ENCODE results near the gene GBA2.

The GBA2 gene

DNA sequence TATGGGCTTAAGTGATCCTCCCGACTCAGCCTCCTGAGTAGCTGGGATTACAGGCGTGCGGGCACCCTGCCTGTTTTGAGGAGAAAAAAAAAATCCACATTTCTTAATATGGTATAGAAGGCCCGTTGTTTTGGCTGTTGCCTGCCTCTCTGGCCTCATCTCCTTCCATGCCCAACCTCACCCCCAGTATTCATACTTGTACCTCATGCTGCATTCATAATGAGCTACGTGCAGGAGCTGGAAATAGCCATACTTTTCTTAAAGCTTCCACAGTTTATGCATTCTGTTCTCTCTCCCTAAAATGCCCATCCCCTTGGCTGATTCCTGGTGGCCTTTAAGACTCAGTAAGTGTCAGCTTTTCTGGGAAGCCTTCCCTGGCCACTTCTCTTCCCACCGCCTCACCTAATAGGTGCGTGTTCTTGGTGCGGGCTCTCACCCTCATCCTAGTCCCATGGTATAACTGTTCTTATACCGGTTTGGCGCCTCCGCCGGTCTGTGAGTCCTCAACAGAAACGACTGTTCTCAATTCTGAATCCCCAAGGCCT lies 57.2 kb downstream of the GBA2 start:
- ATAC-seq (ENCODE audit: low read depth) (no peak), DNase-seq (ENCODE audit: low spot score in 2 of 2) (no peak)
- Mint-ChIP-seq H3K27ac (peak overlapping the region; percentile 79), H3K36me3 (no peaks in the 10 kb centered on the region), H3K4me1 (peaks cover 13% of the 10 kb centered on the region), H3K9me3 (no peaks in the 10 kb centered on the region), H3K4me3 (peak overlapping the region; percentile 95), H3K27me3 (no peaks in the 10 kb centered on the region)

DNA sequence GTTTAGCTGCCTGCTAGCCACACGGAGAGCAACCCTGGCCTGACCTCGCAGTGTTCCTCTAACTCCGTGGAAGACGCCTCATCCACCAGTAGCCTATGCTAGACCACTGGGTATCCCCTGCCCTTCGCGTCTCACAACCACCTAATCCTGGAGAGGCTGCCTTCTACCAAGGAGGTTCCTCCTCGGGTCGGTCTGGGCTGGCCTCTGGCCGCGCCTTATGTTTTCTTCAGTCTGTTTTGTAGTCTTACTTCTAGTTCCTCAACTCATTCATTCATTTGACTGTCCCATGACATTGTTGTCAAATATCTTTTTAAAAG lies 57.7 kb downstream of the GBA2 start:
- peak; percentile 43 for ATAC-seq (ENCODE audit: low read depth)

DNA sequence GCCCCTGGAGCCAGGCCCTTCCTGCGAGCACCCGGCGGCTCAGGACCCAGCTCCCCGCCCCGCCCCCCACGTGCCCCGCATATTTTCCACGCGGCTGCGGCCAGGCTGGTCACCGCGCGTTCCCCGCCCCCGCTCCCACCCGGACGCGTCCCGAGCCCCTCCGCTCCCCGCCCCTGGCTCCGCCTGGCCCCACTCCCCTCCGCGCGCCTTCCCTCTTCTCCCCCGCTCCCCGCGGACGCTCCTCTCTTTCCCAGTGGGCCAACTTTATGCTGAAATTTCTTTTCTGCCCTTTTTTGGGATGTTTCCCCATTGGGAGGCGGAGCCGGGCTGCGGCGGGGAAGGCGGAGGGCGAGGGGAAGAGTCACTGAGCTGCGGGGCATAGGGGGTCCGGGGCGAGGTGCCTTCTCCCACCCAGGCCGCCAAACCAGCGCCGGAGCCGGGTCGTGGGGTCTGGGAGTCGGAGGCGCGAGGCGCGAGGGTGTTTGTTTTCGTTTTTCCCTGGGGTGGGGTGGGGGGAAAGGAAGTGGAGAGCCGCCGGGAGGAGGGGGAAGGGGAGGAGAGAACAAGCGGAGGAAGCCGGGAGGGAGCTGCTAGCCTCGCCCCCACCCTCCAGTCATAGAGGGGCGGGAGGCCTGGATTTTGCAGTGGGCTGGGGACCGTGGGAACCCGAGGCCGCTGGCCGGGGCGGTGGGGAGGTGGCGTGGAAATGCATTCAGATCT lies 58.3 kb downstream of the GBA2 start:
- H3K4me1 Mint-ChIP-seq = peaks cover 7% of the 10 kb centered on the region
- H3K9me3 Mint-ChIP-seq = no peaks in the 10 kb centered on the region
- H3K27ac Mint-ChIP-seq = peak overlapping the region; percentile 79
- no peaks in the 10 kb centered on the region for H3K36me3 Mint-ChIP-seq
- H3K4me3 Mint-ChIP-seq = peak overlapping the region; percentile 95
- no peaks in the 10 kb centered on the region for H3K27me3 Mint-ChIP-seq
- DNase-seq (ENCODE audit: low spot score in 2 of 2) (peak in 1 of 2 donors; percentile 20), ATAC-seq (ENCODE audit: low read depth) (peak; percentile 42)

More for the DNA sequence above, 57.7 kb downstream of the GBA2 start:
- H3K9me3 Mint-ChIP-seq = no peaks in the 10 kb centered on the region
- H3K4me3 Mint-ChIP-seq = peak overlapping the region; percentile 95
- peak overlapping the region; percentile 79 for H3K27ac Mint-ChIP-seq
- peaks cover 7% of the 10 kb centered on the region for H3K4me1 Mint-ChIP-seq
- no peaks in the 10 kb centered on the region for H3K27me3 Mint-ChIP-seq
- H3K36me3 Mint-ChIP-seq = no peaks in the 10 kb centered on the region
- no peak for DNase-seq (ENCODE audit: low spot score in 2 of 2)

DNA sequence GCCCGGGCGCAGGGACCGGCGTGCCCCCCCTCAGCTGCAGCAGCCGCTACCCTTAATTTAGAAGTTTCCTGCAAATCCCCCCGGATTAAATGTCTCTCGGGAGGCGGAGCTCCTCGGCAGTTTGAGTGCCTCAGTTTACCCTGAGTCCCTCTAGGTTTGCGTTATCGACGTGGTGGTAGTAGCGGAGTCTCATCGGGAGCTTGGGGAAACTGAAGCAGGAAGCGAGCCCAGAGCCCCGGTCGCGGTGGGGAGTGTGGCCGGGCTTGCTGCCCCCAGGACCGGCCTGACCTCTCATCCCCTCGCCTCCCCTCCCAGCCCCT lies 58.8 kb downstream of the GBA2 start:
- ATAC-seq (ENCODE audit: low read depth) (peak; percentile 17), DNase-seq (ENCODE audit: low spot score in 2 of 2) (no peak)

DNA sequence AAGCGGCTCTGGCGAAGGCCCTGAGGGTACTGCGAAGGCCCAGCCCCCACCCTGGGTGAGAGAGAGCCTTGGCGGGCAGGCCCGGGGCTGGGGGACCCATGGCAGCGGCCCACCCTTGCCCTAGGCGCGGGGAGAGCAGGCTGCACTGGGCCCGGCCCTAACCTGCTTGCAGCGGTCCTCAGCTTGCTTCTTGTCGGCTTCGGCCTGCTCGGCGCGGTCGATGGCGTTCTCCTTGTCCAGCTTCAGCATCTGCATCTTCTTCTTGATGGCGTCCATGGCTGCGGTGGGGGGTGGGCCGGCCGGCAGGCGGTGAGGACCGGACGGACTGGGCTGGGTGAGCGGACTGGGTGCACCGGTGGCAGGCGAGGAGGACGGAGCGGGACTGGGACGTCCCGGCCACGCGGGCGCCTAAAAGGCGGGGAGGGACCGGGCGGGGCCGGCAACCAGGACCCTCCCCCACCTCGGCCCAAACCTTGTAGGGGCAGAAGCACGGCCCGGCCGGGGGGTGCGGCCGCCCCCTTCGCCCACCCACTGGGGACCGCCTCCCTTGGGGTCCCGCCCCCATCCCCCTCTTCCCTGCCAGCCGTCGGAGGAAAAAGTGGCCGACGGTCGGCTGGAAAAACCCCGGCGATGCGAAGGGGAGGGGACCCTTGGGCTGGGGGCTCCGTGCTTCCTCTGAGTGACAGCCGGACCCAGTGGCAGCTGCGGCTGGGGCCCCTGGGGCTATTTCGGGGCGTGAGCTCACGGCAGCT lies 59.3 kb downstream of the GBA2 start, which contains the start of gene TPM2:
Gene TPM2, minus strand, starts transcription at position 384 of the 752 bp plus-strand sequence. Its CDS starts 108 bp downstream, at position 276.
- Mint-ChIP-seq H3K36me3 (no peaks in the 10 kb centered on the region), H3K4me1 (peaks cover 7% of the 10 kb centered on the region), H3K4me3 (peak within 1 kb of the TSS; percentile 95), H3K27me3 (no peaks in the 10 kb centered on the region), H3K27ac (peak within 1 kb of the TSS; percentile 79), H3K9me3 (no peaks in the 10 kb centered on the region)
- ATAC-seq (ENCODE audit: low read depth) (peak; percentile 27), DNase-seq (ENCODE audit: low spot score in 2 of 2) (no peak)

More for the DNA sequence above, 58.8 kb downstream of the GBA2 start:
- Mint-ChIP-seq H3K27ac (no peak overlapping the region), H3K36me3 (no peaks in the 10 kb centered on the region), H3K4me1 (peaks cover 7% of the 10 kb centered on the region), H3K4me3 (peak overlapping the region; percentile 79), H3K27me3 (no peaks in the 10 kb centered on the region), H3K9me3 (no peaks in the 10 kb centered on the region)

DNA sequence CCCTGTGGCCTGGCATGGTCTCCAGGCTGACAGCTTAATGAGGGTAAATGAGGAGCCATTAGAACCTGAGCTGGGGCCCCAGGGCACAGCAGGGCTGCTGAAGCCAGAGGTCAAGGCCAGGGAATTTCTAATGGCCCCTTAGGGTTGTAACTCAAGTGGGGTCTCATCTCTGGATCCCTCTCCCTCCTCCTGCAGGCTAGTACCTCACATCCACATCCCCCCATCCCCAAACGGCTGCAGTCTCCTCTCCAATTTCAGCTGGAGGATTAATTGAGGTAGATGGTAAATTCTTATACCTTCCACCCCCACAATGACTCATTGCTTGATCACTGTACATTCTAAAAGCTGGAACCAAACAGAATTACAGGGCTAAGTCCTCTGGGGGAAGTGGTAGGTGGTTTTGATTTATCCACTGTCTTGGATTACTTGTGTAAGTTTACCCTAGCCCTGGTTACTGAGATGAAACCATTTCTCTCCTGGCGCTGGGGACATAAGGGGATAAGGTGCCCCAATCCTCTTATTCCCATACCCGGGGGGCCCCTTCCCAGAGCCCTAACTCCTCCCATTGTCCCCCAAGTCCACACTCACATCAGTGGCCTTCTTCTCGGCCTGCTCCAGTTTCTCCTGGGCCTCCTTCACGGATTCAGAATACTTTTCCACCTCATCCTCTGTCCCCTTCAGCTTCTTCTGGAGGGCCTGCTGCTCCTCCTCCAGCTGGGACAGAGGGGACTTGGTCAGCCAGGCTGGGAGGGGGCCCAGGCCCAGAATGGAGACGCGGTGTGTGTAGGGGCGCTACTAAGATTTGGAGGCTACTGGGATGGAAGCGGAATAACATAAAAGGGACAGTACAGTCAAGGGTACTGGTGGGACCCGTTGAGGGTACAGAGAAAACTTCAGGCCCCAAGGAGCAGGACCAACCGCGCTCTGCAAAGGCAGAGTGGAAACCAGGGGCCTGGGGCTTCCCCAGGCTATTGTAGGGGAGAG lies 60.2 kb downstream of the GBA2 start:
- no peaks in the 10 kb centered on the region for H3K9me3 Mint-ChIP-seq
- H3K4me3 Mint-ChIP-seq = peak overlapping the region; percentile 63
- ATAC-seq (ENCODE audit: low read depth) (no peak), DNase-seq (ENCODE audit: low spot score in 2 of 2) (no peak)
- no peak overlapping the region for H3K27ac Mint-ChIP-seq
- H3K4me1 Mint-ChIP-seq = peaks cover 7% of the 10 kb centered on the region
- H3K36me3 Mint-ChIP-seq = no peaks in the 10 kb centered on the region
- no peaks in the 10 kb centered on the region for H3K27me3 Mint-ChIP-seq

DNA sequence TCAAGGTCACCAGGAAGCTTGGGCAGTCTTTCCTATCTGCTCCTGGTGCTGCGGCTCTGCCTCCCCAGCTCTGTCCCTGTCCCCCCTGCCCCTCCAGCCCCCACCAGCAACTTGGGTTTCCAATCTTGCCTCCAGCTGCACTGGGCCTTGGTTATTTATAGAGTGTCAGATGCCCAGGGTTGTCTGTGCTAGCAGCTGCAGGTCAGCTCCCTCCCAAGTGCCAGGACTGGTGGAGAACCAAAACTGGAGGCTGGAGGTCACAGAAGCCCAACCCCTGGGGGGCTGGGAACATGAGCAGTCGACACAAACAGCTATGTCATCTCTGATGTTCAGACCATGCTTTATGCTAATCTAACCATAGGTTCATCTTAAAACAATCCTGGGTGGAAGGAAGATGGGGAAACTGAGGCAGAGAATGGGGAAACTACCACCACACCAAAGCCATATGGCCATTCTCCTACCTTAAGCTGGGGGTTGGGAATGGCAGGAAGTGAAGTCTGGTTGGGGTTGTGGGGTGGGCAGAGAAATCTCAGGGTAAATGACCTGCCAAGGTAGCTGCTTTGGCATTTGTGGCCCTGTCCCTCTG lies 61.0 kb downstream of the GBA2 start:
- Mint-ChIP-seq H3K4me3 (no peak overlapping the region), H3K4me1 (peaks cover 9% of the 10 kb centered on the region), H3K36me3 (no peaks in the 10 kb centered on the region), H3K27ac (no peak overlapping the region), H3K9me3 (no peaks in the 10 kb centered on the region), H3K27me3 (no peaks in the 10 kb centered on the region)
- DNase-seq (ENCODE audit: low spot score in 2 of 2) (no peak), ATAC-seq (ENCODE audit: low read depth) (no peak)

DNA sequence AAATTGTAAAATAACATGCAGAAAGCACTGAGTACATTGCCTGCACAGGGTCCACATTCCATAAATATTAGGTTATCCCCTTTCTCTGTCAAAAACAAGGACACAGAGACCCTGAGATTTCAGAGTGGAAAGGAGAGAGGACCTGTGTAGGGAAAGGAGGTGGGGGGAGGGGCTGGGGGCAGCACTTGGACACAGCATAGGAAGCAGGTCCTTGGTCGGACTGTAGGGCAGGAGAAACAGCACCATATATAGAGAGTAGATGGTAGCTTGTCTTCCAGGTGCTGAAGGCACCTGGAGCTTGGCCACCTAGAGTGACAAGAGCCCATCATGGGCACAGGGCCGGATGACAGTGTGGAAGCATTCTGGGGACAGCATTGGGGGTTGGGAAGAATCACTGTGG lies 61.7 kb downstream of the GBA2 start:
- H3K27me3 Mint-ChIP-seq = no peaks in the 10 kb centered on the region
- H3K4me1 Mint-ChIP-seq = peaks cover 12% of the 10 kb centered on the region
- no peak for ATAC-seq (ENCODE audit: low read depth)
- H3K27ac Mint-ChIP-seq = no peak overlapping the region
- DNase-seq (ENCODE audit: low spot score in 2 of 2) = no peak
- no peaks in the 10 kb centered on the region for H3K9me3 Mint-ChIP-seq
- H3K4me3 Mint-ChIP-seq = no peak overlapping the region
- no peaks in the 10 kb centered on the region for H3K36me3 Mint-ChIP-seq
